Lower leg skin (tissue), 4 donors: ENCODE measurements around the gene ACKR2. TPM values are rescaled to one million over a fixed set of nuclear protein-coding genes. Genes with fewer than 3 reads are reported as not detected.
"Not testable (repeated sequence)": the region's sequence is repeated elsewhere in the genome, so short reads cannot be mapped to it uniquely, and the experiment has no call there.

Experiments used
- DNase-seq, 2 donors: peaks; one replicate each; pipeline ENCODE4 v3.0.0-alpha.2; 2019; ENCODE audit warnings: low spot score in 2 of 2
- H3K4me3 ChIP-seq: fragments of 200-600 bp; sonication (generic); 2 replicates; pipeline ENCODE4 v1.5.1; 2017; ENCODE audit warnings: mild to moderate bottlenecking, low read depth; ENCODE audit not compliant: poor library complexity, severe bottlenecking
- CTCF ChIP-seq, 3 donors: fragments of 450-650 bp; IDR thresholded peaks; one replicate each; pipeline ENCODE4 v1.5.1; 2016; ENCODE audit warnings: antibody characterized with exemption in 3 of 3, mild to moderate bottlenecking in 3 of 3, moderate library complexity in 2 of 3
- POLR2A ChIP-seq, 2 donors: fragments of 450-650 bp; IDR thresholded peaks; one replicate each; pipeline ENCODE4 v1.6.1; 2016 to 2017; ENCODE audit warnings: antibody characterized with exemption in 2 of 2, mild to moderate bottlenecking in 1 of 2, moderate library complexity in 1 of 2
- WGBS, 2 donors: methylation state at CpG; one replicate each; pipeline ENCODE4 v1.1.5; 2018; 5-methylcytosine and 5-hydroxymethylcytosine counted together
- intact Hi-C: fragments of 100-400 bp; cut with DNase I; formaldehyde crosslinking; loops from one replicate; pipeline ENCODE4 v1.15.0; 2023; ENCODE audit warnings: low total_unique reads
- total RNA-seq, 4 donors: library from RNA; depleted of rRNA; stranded (reverse); fragments of >200 nt; gene quantifications; one replicate each; pipeline ENCODE4 v1.1.0, GENCODE V29; 2016

The ACKR2 gene
- total RNA-seq, 4 donors from 2014 or later = 3.7 to 6.3 (median 4.5) TPM

- TF ChIP-seq POLR2A (IDR thresholded peaks at IDR 0.05) (no peak), CTCF (IDR thresholded peaks at IDR 0.05) (no peak)
- 94 to 95% methylated on average over 4 of the region's 4 CpGs for WGBS, 2 donors
- intact Hi-C loops = no loop called here
- no peak overlapping the region for H3K4me3 ChIP-seq
- no peak for DNase-seq
These were observed 1.3 kb upstream of the ACKR2 start for GRCh38 chr3:42807929-42808328.

- DNase-seq, intact Hi-C loops: not testable (repeated sequence)
These were observed 1.5 kb downstream of the ACKR2 start for GRCh38 chr3:42810706-42811105.

GRCh38 chr3:42811118-42811883, 2.1 kb downstream of the ACKR2 start:
- H3K4me3 ChIP-seq, intact Hi-C loops, DNase-seq: not testable (repeated sequence)
- WGBS, 2 donors = 48 to 55% methylated on average over 15 of the region's 15 CpGs

More at GRCh38 chr3:42810706-42811105, 1.5 kb downstream of the ACKR2 start:
- WGBS, 2 donors = 75 to 83% methylated on average over 10 of the region's 10 CpGs
- H3K4me3 ChIP-seq = not testable (repeated sequence)

- no peak for DNase-seq
- TF ChIP-seq POLR2A (IDR thresholded peaks at IDR 0.05) = no peak
- TF ChIP-seq CTCF (IDR thresholded peaks at IDR 0.05) = no peak
- 68 to 89% methylated on average over 5 of the region's 5 CpGs for WGBS, 2 donors
- intact Hi-C loops = no loop called here
- H3K4me3 ChIP-seq = no peak overlapping the region
These were observed 5.0 kb downstream of the ACKR2 start for GRCh38 chr3:42814246-42814645.

- DNase-seq = no peak
- TF ChIP-seq CTCF (IDR thresholded peaks at IDR 0.05) (no peak), POLR2A (IDR thresholded peaks at IDR 0.05) (no peak)
- WGBS, 2 donors = 15 to 24% methylated on average over 2 of the region's 2 CpGs
- intact Hi-C loops = no loop called here
- H3K4me3 ChIP-seq = no peak overlapping the region
These were observed 5.8 kb downstream of the ACKR2 start for GRCh38 chr3:42814914-42815507.

GRCh38 chr3:42815826-42816225, 6.6 kb downstream of the ACKR2 start:
- TF ChIP-seq CTCF (IDR thresholded peaks at IDR 0.05) (no peak), POLR2A (IDR thresholded peaks at IDR 0.05) (no peak)
- DNase-seq = no peak
- WGBS, 2 donors = 55 to 83% methylated on average over 2 of the region's 2 CpGs
- no peak overlapping the region for H3K4me3 ChIP-seq
- intact Hi-C loops = no loop called here
